Activated CD8-positive, alpha-beta memory T cell treated with anti-CD3 and anti-CD28 coated beads, Interleukin-2, amount 50 U/mL, for 1 hour (primary cell): ENCODE results near the gene SLC35F5.
"Not testable (repeated sequence)": the region's sequence is repeated elsewhere in the genome, so short reads cannot be mapped to it uniquely, and the experiment has no call there.

Source experiments
- DNase-seq: peaks from one replicate; pipeline ENCODE4 v3.0.0-alpha.2; 2020; ENCODE audit errors: extremely low read depth

Gene SLC35F5

DNA sequence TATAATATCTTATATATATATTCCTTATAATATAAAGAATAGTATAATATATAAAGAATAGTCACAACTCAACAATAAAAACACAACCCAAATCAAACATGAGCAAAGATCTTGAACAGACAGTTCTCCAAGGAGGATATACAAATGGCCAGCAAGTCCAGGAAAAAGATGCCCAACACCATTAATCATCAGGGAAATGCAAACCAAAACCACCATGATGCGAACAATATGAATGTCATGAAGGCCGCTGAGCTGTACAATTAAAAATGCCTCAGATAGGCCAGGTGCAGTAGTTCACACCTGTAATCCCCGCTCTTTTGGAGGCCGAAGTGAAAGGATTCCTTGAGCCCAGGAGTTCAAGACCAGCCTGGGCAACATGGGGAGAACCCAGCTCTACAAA lies 58.9 kb downstream of the SLC35F5 start:
- no peak for DNase-seq

DNA sequence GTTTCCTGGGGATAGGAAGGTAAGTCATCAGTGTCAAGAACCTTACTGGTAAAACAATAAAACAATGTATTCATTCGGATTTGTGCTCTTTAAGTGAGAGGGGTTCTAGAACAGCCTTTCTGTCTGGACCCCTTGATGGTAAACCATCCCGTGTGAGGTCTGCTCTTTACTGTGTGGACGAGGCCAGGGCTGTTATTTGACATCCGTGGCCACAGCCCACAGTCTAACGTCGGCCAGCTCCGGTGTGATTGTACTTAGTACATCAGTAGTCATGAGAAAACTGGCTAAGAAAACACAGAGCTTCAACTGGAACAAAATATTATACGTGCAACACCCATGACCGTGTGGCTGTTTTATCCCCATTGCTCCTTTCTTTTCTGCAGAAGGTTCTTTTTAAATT lies 62.0 kb downstream of the SLC35F5 start:
- DNase-seq = no peak

DNA sequence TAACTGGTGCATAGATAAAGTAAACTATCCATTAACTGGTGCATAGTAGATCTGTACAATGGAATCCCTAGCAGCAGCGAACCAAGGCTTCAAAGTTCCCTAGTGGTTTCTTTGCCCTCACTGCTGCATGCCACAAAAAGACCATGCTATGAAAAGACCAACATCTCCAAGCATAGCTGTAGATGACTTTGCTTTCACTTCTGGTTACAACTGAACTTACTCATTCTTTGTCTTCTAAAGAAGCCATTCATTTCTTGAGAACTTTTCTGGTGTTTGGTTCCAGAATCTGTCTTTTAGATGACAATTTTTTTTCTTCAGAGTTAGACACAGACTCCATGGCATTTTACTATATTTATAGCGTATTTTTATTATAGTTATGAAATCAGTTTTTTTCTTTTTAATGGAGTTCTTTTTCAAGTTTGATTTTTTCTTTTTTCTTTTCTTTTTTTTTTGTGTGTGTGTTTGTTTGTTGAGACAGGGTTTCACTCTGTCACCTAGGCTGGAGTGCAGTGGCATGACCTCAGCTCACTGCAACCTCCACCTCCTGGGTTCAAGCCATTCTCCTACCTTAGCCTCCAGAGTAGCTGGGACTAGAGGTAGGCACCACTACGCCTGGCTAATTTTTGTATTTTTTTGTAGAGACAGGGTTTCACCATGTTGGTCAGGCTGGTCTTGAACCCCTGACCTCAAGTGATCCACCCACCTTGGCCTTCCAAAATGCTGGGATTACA lies 63.6 kb downstream of the SLC35F5 start:
- no peak for DNase-seq

GRCh38 chr2:113690871-113691270 lies 65.6 kb downstream of the SLC35F5 start:
- DNase-seq = not testable (repeated sequence)

GRCh38 chr2:113686537-113686936 lies 69.9 kb downstream of the SLC35F5 start:
- DNase-seq = no peak

GRCh38 chr2:113685471-113685870 lies 71.0 kb downstream of the SLC35F5 start:
- no peak for DNase-seq

- DNase-seq = no peak
Measured at GRCh38 chr2:113679457-113679856, 77.0 kb downstream of the SLC35F5 start.

DNA sequence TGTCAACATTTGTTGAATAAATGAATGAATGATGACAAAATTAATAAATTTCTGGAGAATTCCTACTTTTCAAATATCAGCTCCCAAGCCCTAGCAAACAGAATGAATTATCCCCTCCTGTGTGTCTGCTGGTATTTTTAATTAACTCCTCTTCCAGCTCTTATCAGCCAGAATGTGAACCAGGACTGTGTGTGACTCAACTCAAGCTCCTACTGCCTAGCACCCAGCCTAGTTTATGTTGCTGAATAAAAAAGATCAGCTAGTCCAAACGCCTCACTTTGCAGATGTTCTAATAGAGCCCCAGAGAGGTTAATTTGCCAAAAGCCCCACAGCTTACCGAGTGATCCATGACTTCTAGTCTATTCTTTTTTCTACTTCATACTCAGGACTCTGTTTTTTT lies 79.1 kb downstream of the SLC35F5 start:
- no peak for DNase-seq

- DNase-seq = no peak
Measured at GRCh38 chr2:113676623-113677266, 79.7 kb downstream of the SLC35F5 start.

GRCh38 chr2:113675875-113676274 lies 80.6 kb downstream of the SLC35F5 start:
- DNase-seq = no peak

DNA sequence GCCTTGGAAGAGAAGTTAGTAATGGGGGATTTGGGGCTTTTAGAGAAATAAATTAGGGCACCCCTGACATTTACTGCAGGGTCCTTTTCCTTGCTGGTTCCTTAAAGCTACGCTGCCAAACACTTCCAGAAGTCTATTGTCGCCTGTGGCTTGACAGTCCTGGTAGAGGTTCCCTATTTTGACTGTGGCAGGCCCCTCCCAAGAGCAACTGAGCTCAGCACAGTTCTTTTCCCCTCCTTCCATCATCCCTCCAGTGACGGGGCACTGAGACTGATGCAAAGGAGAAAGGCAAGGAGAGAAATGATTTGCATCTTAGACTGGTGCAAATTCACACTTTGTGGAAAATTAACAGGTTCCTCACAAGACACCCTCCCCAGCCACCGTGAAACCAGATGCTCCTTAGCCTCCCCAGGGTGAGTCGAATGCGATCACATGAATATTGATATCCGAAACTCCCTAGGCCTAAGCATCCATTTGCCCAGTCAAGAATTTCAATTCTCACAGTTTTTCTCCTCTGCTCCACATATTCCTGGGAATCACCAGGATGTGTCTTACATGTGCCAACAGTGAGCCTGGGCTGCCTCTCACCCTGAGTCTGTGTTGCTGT lies 84.0 kb downstream of the SLC35F5 start:
- DNase-seq = no peak

- DNase-seq = not testable (repeated sequence)
Measured at GRCh38 chr2:113669013-113669412, 87.4 kb downstream of the SLC35F5 start.

GRCh38 chr2:113664761-113665533 lies 91.5 kb downstream of the SLC35F5 start:
- not testable (repeated sequence) for DNase-seq

- DNase-seq = not testable (repeated sequence)
Measured at GRCh38 chr2:113663285-113664060, 93.0 kb downstream of the SLC35F5 start.
